NB4 (cell line): ENCODE measurements around the gene HNRNPK.
A peak's percentile ranks its signal among the peaks of the same experiment; 100 is the strongest.

ENCODE experiments used
- DNase-seq: peaks from one replicate; pipeline ENCODE4 v3.0.0; 2010; ENCODE audit warnings: low read depth
- H3K4me3 ChIP-seq: one replicate; pipeline ENCODE4 v1.5.1; 2011; ENCODE audit warnings: mild to moderate bottlenecking, low read depth, low read length, moderate library complexity
- MYC ChIP-seq: IDR thresholded peaks from 2 replicates; pipeline ENCODE4 v1.6.1; 2011; ENCODE audit warnings: low read depth, low read length
- POLR2A ChIP-seq: IDR thresholded peaks from 2 replicates; pipeline ENCODE4 v1.6.1; 2011; ENCODE audit warnings: mild to moderate bottlenecking; ENCODE audit not compliant: insufficient read length; ENCODE audit errors: extremely low read depth
- TF ChIP-seq, protein P1 (sequence below): IDR thresholded peaks from one replicate; pipeline ENCODE4 v1.5.1; 2012; ENCODE audit warnings: low read depth, low read length
- TF ChIP-seq, protein P2 (sequence below): IDR thresholded peaks from 2 replicates; pipeline ENCODE4 v1.6.1; 2011; ENCODE audit warnings: low read depth, low read length

The HNRNPK gene

DNA sequence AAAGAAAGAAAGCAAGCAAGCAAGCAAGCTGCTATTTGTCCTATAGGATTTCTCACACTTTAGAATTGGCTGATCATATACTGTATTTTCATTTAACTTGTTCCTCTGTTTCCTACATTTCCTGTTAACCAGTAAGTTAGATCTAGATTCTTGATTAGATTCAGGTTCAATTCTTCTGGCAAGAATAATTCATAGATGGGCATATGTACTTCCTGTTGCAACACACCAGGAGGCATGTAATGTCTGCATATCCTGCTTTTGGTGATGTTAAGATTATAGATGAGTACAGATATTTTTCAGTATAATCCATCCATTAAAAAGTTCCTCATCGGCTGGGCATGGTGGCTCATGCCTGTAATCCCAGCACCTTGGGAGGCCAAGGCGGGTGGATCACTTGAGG, 48.0 kb downstream of the HNRNPK start:
- no peak overlapping the region for H3K4me3 ChIP-seq
- TF ChIP-seq, protein P1, sequence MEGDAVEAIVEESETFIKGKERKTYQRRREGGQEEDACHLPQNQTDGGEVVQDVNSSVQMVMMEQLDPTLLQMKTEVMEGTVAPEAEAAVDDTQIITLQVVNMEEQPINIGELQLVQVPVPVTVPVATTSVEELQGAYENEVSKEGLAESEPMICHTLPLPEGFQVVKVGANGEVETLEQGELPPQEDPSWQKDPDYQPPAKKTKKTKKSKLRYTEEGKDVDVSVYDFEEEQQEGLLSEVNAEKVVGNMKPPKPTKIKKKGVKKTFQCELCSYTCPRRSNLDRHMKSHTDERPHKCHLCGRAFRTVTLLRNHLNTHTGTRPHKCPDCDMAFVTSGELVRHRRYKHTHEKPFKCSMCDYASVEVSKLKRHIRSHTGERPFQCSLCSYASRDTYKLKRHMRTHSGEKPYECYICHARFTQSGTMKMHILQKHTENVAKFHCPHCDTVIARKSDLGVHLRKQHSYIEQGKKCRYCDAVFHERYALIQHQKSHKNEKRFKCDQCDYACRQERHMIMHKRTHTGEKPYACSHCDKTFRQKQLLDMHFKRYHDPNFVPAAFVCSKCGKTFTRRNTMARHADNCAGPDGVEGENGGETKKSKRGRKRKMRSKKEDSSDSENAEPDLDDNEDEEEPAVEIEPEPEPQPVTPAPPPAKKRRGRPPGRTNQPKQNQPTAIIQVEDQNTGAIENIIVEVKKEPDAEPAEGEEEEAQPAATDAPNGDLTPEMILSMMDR = no peak
- TF ChIP-seq MYC = no peak
- TF ChIP-seq, protein P2, sequence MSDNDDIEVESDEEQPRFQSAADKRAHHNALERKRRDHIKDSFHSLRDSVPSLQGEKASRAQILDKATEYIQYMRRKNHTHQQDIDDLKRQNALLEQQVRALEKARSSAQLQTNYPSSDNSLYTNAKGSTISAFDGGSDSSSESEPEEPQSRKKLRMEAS = no peak
- peak; percentile 61 for DNase-seq

DNA sequence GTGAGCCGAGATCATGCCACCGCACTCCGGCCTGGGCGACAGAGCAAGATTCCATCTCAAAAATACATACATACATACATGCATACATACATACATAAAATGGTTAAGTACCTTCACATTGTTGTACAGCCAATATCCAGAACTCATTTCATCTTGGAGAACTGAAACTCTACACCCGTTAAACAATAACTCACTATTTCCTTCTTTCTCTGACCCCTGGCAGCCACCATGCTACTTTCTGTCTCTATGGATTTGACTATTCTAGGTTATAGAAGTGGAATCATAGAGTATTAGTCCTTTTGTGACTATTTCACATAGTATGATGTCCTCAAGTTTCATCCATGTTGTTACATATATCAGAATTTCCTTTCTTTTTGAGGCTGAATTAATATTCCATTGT, 49.1 kb downstream of the HNRNPK start:
- H3K4me3 ChIP-seq = no peak overlapping the region
- no peak for DNase-seq
- TF ChIP-seq POLR2A (no peak), MYC (no peak)
- TF ChIP-seq, protein P2 = no peak
- TF ChIP-seq, protein P1 = no peak

GRCh38 chr9:83927591-83927990, 52.4 kb downstream of the HNRNPK start:
- TF ChIP-seq POLR2A (no peak), MYC (no peak)
- TF ChIP-seq, protein P1 = no peak
- TF ChIP-seq, protein P2 = no peak
- DNase-seq = no peak
- H3K4me3 ChIP-seq = no peak overlapping the region

- DNase-seq = peak; percentile 97
- peak within 1 kb of the TSS; percentile 71 for H3K4me3 ChIP-seq
- TF ChIP-seq MYC (peak; percentile 79), POLR2A (peak; percentile 86)
- TF ChIP-seq, protein P1 = peak; percentile 15
- TF ChIP-seq, protein P2 = peak; percentile 90
These were observed 58.9 kb downstream of the HNRNPK start, which contains the start of gene KIF27 for GRCh38 chr9:83920927-83921707. Gene KIF27 (minus strand): TSS chr9:83921432. CDS start chr9:83915591, 5,841 bp downstream.

GRCh38 chr9:83920469-83920926, 59.5 kb downstream of the HNRNPK start:
- no peak for TF ChIP-seq POLR2A
- no peak for TF ChIP-seq MYC
- TF ChIP-seq, protein P1 = no peak
- TF ChIP-seq, protein P2 = no peak
- peak overlapping the region; percentile 61 for H3K4me3 ChIP-seq
- no peak for DNase-seq
